Nephron (organoid): ENCODE data around the gene ZNF280B.
"Not testable (repeated sequence)": the region's sequence is repeated elsewhere in the genome, so short reads cannot be mapped to it uniquely, and the experiment has no call there.

Experiments
- H3K27ac Mint-ChIP-seq, 3 experiments: 2 replicates each; pipeline ENCODE4 v1.8.0; 2020; ENCODE audit warnings: mixed read lengths in 3 of 3, mild to moderate bottlenecking in 2 of 3, moderate library complexity in 1 of 3
- H3K27me3 Mint-ChIP-seq: 2 replicates; pipeline ENCODE4 v1.8.0; 2021; ENCODE audit warnings: low read depth, mild to moderate bottlenecking, moderate library complexity, mixed read lengths
- H3K36me3 Mint-ChIP-seq: 2 replicates; pipeline ENCODE4 v1.8.0; 2020; ENCODE audit warnings: low read depth, mixed read lengths
- H3K4me1 Mint-ChIP-seq: 2 replicates; pipeline ENCODE4 v1.8.0; 2020; ENCODE audit warnings: mixed read lengths
- H3K4me3 Mint-ChIP-seq, 3 experiments: 2 replicates each; pipeline ENCODE4 v1.8.0; 2020; ENCODE audit warnings: mild to moderate bottlenecking in 3 of 3, mixed read lengths in 3 of 3, moderate library complexity in 2 of 3
- H3K9me3 Mint-ChIP-seq: 2 replicates; pipeline ENCODE4 v1.8.0; 2020; ENCODE audit warnings: mixed read lengths
- TF ChIP-seq, protein P1 (sequence below), 3 experiments: fragments of 200-600 bp; sonication (generic); IDR thresholded peaks; one replicate each; pipeline ENCODE4 v1.5.0; 2021; ENCODE audit warnings: antibody characterized with exemption in 3 of 3; ENCODE audit not compliant: unreplicated experiment in 3 of 3

The ZNF280B gene

DNA sequence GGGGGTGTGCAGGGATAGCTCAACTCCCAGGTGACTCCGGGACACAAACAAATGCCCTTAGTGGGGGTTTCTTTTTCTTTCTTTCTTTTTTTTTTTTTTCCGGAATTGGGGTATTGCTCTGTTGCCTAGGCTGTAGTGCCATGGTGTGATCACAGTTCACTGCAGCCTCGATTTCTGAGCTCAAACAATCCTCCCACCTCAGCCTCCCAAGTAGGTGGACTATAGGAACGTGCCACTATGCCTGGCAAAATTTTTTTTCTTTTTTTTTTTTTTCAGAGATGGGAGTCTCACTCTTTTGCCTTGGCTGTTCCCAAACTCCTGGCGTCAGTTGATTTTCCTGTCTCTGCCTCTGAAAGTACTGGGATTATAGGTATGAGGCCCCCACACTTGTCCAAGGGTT is 25.3 kb upstream of the ZNF280B start:
- H3K9me3 Mint-ChIP-seq, result no peaks in the 10 kb centered on the region
- H3K36me3 Mint-ChIP-seq, result no peaks in the 10 kb centered on the region
- H3K27ac Mint-ChIP-seq, result no peak overlapping the region
- H3K27me3 Mint-ChIP-seq, result peaks cover 23% of the 10 kb centered on the region
- H3K4me1 Mint-ChIP-seq, result no peaks in the 10 kb centered on the region
- TF ChIP-seq, protein P1, sequence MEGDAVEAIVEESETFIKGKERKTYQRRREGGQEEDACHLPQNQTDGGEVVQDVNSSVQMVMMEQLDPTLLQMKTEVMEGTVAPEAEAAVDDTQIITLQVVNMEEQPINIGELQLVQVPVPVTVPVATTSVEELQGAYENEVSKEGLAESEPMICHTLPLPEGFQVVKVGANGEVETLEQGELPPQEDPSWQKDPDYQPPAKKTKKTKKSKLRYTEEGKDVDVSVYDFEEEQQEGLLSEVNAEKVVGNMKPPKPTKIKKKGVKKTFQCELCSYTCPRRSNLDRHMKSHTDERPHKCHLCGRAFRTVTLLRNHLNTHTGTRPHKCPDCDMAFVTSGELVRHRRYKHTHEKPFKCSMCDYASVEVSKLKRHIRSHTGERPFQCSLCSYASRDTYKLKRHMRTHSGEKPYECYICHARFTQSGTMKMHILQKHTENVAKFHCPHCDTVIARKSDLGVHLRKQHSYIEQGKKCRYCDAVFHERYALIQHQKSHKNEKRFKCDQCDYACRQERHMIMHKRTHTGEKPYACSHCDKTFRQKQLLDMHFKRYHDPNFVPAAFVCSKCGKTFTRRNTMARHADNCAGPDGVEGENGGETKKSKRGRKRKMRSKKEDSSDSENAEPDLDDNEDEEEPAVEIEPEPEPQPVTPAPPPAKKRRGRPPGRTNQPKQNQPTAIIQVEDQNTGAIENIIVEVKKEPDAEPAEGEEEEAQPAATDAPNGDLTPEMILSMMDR (IDR thresholded peaks at IDR 0.05; ENCODE audit: unreplicated experiment in 3 of 3), result no peak
- H3K4me3 Mint-ChIP-seq, result no peak overlapping the region

DNA sequence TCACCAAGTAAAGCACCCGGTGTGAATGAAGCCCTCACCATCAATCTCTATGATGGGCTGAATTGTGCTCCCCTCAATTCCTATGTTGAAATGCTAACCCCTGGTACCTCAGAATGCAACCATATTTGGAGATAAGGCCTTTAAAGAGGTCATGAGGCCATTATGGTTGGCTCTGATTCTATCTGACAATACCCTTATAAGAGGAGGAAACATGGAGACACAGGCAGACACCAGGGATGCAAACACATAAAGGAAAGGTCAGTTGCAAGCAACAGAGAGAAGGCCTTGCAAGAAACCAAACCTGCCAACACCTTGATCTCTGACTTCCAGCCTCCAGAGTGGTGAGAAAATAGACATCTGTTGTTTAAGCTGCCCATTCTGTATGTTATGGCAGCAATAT is 24.9 kb upstream of the ZNF280B start:
- Mint-ChIP-seq H3K9me3 (no peaks in the 10 kb centered on the region), H3K36me3 (no peaks in the 10 kb centered on the region), H3K4me1 (no peaks in the 10 kb centered on the region), H3K27ac (no peak overlapping the region), H3K4me3 (no peak overlapping the region), H3K27me3 (peaks cover 19% of the 10 kb centered on the region)
- TF ChIP-seq, protein P1 (IDR thresholded peaks at IDR 0.05; ENCODE audit: unreplicated experiment in 3 of 3), result no peak

DNA sequence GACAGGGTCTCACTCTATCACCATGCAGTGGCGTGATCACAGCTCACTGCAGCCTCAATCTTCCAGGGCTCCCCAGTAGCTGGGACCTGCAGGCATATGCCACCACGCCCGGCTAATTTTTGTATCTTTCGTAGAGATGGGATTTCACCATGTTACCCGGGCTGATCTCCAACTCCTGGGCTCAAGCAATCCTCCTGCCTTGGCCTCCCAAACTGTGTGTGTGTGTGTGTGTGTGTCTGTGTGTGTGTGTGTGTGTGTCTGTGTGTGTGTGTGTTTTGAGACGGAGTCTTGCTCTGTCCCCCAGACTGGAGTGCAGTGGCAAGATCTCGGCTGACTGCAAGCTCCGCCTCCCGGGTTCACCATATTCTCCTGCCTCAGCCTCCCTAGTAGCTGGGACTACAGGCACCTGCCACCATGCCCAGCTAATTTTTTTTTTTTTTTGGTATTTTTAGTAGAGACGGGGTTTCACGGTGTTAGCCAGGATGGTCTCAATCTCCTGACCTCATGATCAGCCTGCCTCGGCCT is 24.1 kb upstream of the ZNF280B start:
- H3K27me3 Mint-ChIP-seq, result peaks cover 16% of the 10 kb centered on the region
- not testable (repeated sequence) for H3K4me3 Mint-ChIP-seq, H3K36me3 Mint-ChIP-seq, H3K4me1 Mint-ChIP-seq, H3K27ac Mint-ChIP-seq, H3K9me3 Mint-ChIP-seq

DNA sequence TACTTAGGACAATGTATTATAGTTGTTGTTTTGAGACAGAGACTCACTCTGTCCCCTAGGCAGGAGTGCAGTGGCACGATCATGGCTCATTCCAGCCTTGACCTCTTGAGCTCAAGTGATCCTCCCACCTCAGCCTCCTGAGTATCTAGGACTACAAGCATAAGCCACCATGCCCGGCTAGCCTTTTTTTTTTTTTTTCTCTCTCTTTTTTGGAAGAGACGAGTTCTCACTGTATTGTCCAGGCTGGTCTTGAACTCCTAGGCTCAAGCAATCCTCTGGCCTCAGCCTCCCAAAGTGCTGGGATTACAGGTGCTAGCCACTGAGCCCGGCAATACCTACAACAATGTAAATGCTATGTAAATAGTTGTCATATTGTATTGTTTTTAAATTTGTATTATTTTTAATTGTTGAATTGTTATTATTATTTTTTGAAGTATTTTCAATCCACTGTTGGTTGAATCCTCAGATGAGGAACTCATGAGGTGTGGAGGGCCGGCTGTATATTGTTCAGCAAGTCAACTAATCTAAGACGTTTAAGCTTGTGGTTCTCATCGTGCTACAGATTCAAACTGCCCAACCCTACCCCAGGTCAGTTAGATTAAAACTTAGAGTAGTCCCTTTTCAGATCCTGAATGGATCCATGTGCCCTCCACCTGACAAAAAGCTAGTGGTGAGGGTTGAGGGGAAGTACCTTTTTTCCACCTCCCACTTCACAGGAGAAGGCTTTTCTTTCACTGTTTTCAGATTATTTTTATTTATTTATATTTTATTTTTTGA is 23.4 kb upstream of the ZNF280B start:
- peaks cover 9% of the 10 kb centered on the region for H3K27me3 Mint-ChIP-seq
- H3K9me3 Mint-ChIP-seq, result no peaks in the 10 kb centered on the region
- H3K4me1 Mint-ChIP-seq, result no peaks in the 10 kb centered on the region
- H3K27ac Mint-ChIP-seq, result no peak overlapping the region
- no peaks in the 10 kb centered on the region for H3K36me3 Mint-ChIP-seq
- H3K4me3 Mint-ChIP-seq, result no peak overlapping the region
- TF ChIP-seq, protein P1 (IDR thresholded peaks at IDR 0.05; ENCODE audit: unreplicated experiment in 3 of 3), result no peak

DNA sequence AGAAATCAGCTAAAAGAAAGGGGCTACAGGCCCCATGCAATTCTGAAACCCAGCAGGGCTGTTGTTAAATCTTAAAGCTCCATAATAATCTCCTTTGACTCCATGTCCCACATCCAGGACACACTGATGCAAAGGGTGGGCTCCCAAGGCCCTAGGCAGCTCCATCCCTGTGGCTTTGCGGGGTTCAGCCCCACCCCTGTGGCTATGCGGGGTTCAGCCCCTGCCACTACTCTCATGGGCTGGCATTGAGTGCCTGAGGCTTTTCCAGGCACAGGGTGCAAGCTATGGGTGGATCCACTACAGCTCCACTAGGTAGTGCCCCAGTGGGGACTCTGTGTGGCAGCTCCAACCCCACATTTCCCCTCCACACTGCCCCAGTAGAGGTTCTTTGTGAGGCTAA is 20.2 kb upstream of the ZNF280B start:
- TF ChIP-seq, protein P1 (IDR thresholded peaks at IDR 0.05; ENCODE audit: unreplicated experiment in 3 of 3), result no peak
- peaks cover 2% of the 10 kb centered on the region for H3K9me3 Mint-ChIP-seq
- H3K4me3 Mint-ChIP-seq, result no peak overlapping the region
- H3K27ac Mint-ChIP-seq, result no peak overlapping the region
- no peaks in the 10 kb centered on the region for H3K4me1 Mint-ChIP-seq
- H3K27me3 Mint-ChIP-seq, result peaks cover 23% of the 10 kb centered on the region
- no peaks in the 10 kb centered on the region for H3K36me3 Mint-ChIP-seq

DNA sequence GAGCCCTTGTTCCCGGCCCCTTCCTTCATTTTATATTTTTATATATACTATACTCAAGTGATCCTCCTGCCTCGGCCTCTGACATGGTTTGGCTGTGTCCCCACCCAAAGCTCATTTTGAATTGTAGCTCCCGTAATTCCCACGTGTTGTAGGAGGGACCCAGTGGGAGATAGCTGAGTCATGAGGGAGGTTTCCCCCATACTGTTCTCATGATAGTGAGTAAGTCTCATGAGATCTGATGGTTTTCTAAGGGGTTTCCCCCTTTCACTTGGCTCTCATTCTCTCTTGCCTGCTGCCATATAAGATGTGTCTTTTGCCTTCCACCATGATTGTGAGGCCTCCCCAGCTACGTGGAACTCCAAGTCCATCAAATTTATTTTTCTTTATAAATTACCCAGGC is 18.8 kb upstream of the ZNF280B start:
- H3K36me3 Mint-ChIP-seq, result no peaks in the 10 kb centered on the region

More for the DNA sequence above, 18.8 kb upstream of the ZNF280B start:
- Mint-ChIP-seq H3K27ac (no peak overlapping the region), H3K4me1 (no peaks in the 10 kb centered on the region), H3K27me3 (peaks cover 24% of the 10 kb centered on the region), H3K9me3 (peaks cover 2% of the 10 kb centered on the region), H3K4me3 (no peak overlapping the region)
- TF ChIP-seq, protein P1 (IDR thresholded peaks at IDR 0.05; ENCODE audit: unreplicated experiment in 3 of 3), result no peak
